ENCODE results near the gene ERVV-1. TPM values are rescaled to one million over a fixed set of nuclear protein-coding genes. Genes with fewer than 3 reads are reported as not detected.

Gene ERVV-1
- total RNA-seq (2022; extraction: Qiagen RNA extraction; ENCODE audit: low read depth) = not detected in 5 replicates

GRCh38 chr19:53013621-53014020 lies at the start of gene ERVV-1:
ERVV-1 (plus strand) TSS chr19:53013921; CDS start chr19:53014091, 170 bp downstream.

Other genes with a start within 250 kb of the ERVV-1 start
- gene ZNF600, start 227.1 kb upstream of the ERVV-1 start, total RNA-seq (2022; extraction: Qiagen RNA extraction; ENCODE audit: low read depth) = 0.09 to 0.56 TPM (median 0.13 TPM) in 5 replicates
- 0.50 to 2.0 TPM (median 1.4 TPM) in 5 replicates for gene ZNF28, start 192.3 kb upstream of the ERVV-1 start, total RNA-seq (2022; extraction: Qiagen RNA extraction; ENCODE audit: low read depth)
- 0.39 to 0.86 TPM (median 0.61 TPM) in 5 replicates for gene ZNF468, start 156.3 kb upstream of the ERVV-1 start, total RNA-seq (2022; extraction: Qiagen RNA extraction; ENCODE audit: low read depth)
- gene ZNF320, start 116.3 kb upstream of the ERVV-1 start, total RNA-seq (2022; extraction: Qiagen RNA extraction; ENCODE audit: low read depth) = not detected in 5 replicates
- gene ZNF888, start 90.5 kb upstream of the ERVV-1 start, total RNA-seq (2022; extraction: Qiagen RNA extraction; ENCODE audit: low read depth) = 0.02 TPM in 1 of 5 replicates, not detected in the others
- gene ZNF816, start 51.0 kb upstream of the ERVV-1 start, total RNA-seq (2022; extraction: Qiagen RNA extraction; ENCODE audit: low read depth) = 0.17 to 0.20 TPM in 2 of 5 replicates, not detected in the others
- gene ERVV-2, start 30.8 kb downstream of the ERVV-1 start, total RNA-seq (2022; extraction: Qiagen RNA extraction; ENCODE audit: low read depth) = not detected in 5 replicates
- 5.7 to 9.0 TPM (median 7.9 TPM) in 5 replicates for gene ZNF160, start 89.5 kb downstream of the ERVV-1 start, total RNA-seq (2022; extraction: Qiagen RNA extraction; ENCODE audit: low read depth)
- gene ZNF415, start 119.0 kb downstream of the ERVV-1 start, total RNA-seq (2022; extraction: Qiagen RNA extraction; ENCODE audit: low read depth) = not detected in 5 replicates
- not detected in 5 replicates for gene ZNF347, start 145.1 kb downstream of the ERVV-1 start, total RNA-seq (2022; extraction: Qiagen RNA extraction; ENCODE audit: low read depth)
- gene ZNF665, start 179.4 kb downstream of the ERVV-1 start, total RNA-seq (2022; extraction: Qiagen RNA extraction; ENCODE audit: low read depth) = not detected in 5 replicates
- not detected in 5 replicates for gene ZNF677, start 241.0 kb downstream of the ERVV-1 start, total RNA-seq (2022; extraction: Qiagen RNA extraction; ENCODE audit: low read depth)
- not detected in 5 replicates for gene VN1R2, start 244.4 kb downstream of the ERVV-1 start, total RNA-seq (2022; extraction: Qiagen RNA extraction; ENCODE audit: low read depth)